NCI-H2196 treated with DMSO at 0.1 percent for 48 hours (cell line): ENCODE results near the gene UVRAG.

ENCODE experiments used
- DNase-seq: peaks from one replicate; lab custom pipeline; 2025; ENCODE audit not compliant: unreplicated experiment; lab: John Stamatoyannopoulos, UW

The UVRAG gene

GRCh38 chr11:75996523-75997442 is 181.8 kb downstream of the UVRAG start:
- no peak for DNase-seq

GRCh38 chr11:76004400-76004799 is 189.4 kb downstream of the UVRAG start:
- DNase-seq: no peak

- DNase-seq: no peak
Observed at GRCh38 chr11:76005756-76006155, 190.7 kb downstream of the UVRAG start.

GRCh38 chr11:76007166-76007565 is 192.2 kb downstream of the UVRAG start:
- DNase-seq: no peak

GRCh38 chr11:76008474-76008873 is 193.5 kb downstream of the UVRAG start:
- no peak for DNase-seq

- no peak for DNase-seq
Observed at GRCh38 chr11:76010051-76010450, 195.0 kb downstream of the UVRAG start.

- DNase-seq: no peak
Observed at GRCh38 chr11:76013526-76013925, 198.5 kb downstream of the UVRAG start.

- DNase-seq: no peak
Observed at GRCh38 chr11:76023236-76024068, 208.4 kb downstream of the UVRAG start.

- no peak for DNase-seq
Observed at GRCh38 chr11:76025068-76025467, 210.1 kb downstream of the UVRAG start.

- DNase-seq: no peak
Observed at GRCh38 chr11:76025817-76026216, 210.8 kb downstream of the UVRAG start.

GRCh38 chr11:76026281-76026680 is 211.3 kb downstream of the UVRAG start:
- DNase-seq: no peak

GRCh38 chr11:76026862-76027261 is 211.9 kb downstream of the UVRAG start:
- DNase-seq: no peak

- DNase-seq: no peak
Observed at GRCh38 chr11:76030286-76030685, 215.3 kb downstream of the UVRAG start.

- DNase-seq: no peak
Observed at GRCh38 chr11:76030968-76031590, 216.1 kb downstream of the UVRAG start.

- no peak for DNase-seq
Observed at GRCh38 chr11:76033699-76034098, 218.7 kb downstream of the UVRAG start.

GRCh38 chr11:76035020-76035419 is 220.0 kb downstream of the UVRAG start:
- no peak for DNase-seq

GRCh38 chr11:76038608-76039007 is 223.6 kb downstream of the UVRAG start:
- no peak for DNase-seq

- no peak for DNase-seq
Observed at GRCh38 chr11:76041208-76041607, 226.2 kb downstream of the UVRAG start.

GRCh38 chr11:76044750-76045320 is 229.8 kb downstream of the UVRAG start:
- no peak for DNase-seq

- DNase-seq: no peak
Observed at GRCh38 chr11:76047231-76047630, 232.2 kb downstream of the UVRAG start.

GRCh38 chr11:76047766-76048165 is 232.8 kb downstream of the UVRAG start:
- no peak for DNase-seq
